NCI-H2107 treated with DMSO at 0.1 percent for 48 hours (cell line): ENCODE measurements around the gene FABP7.

ENCODE experiments used
- DNase-seq: peaks from one replicate; lab custom pipeline; 2025; ENCODE audit not compliant: unreplicated experiment; lab: John Stamatoyannopoulos, UW

FABP7 gene

GRCh38 chr6:122792766-122793165 lies 13.2 kb downstream of the FABP7 start:
- no peak for DNase-seq

GRCh38 chr6:122797537-122797936 lies 18.0 kb downstream of the FABP7 start:
- no peak for DNase-seq

- DNase-seq: peak; percentile 11
These were observed 18.7 kb downstream of the FABP7 start for GRCh38 chr6:122798099-122798641.

GRCh38 chr6:122799140-122799745 lies 19.7 kb downstream of the FABP7 start:
- DNase-seq: no peak

GRCh38 chr6:122799916-122800686 lies 20.6 kb downstream of the FABP7 start:
- no peak for DNase-seq

- no peak for DNase-seq
These were observed 21.4 kb downstream of the FABP7 start for GRCh38 chr6:122800906-122801305.

GRCh38 chr6:122801397-122801796 lies 21.9 kb downstream of the FABP7 start:
- DNase-seq: no peak

GRCh38 chr6:122803171-122803661 lies 23.7 kb downstream of the FABP7 start:
- DNase-seq: no peak

- DNase-seq: no peak
These were observed 25.5 kb downstream of the FABP7 start for GRCh38 chr6:122804962-122805485.

GRCh38 chr6:122806291-122806690 lies 26.8 kb downstream of the FABP7 start:
- DNase-seq: no peak

GRCh38 chr6:122808121-122808885 lies 28.8 kb downstream of the FABP7 start:
- no peak for DNase-seq

- no peak for DNase-seq
These were observed 29.5 kb downstream of the FABP7 start for GRCh38 chr6:122809001-122809400.

GRCh38 chr6:122809691-122810090 lies 30.2 kb downstream of the FABP7 start:
- no peak for DNase-seq

GRCh38 chr6:122810189-122810588 lies 30.7 kb downstream of the FABP7 start:
- DNase-seq: no peak

GRCh38 chr6:122817358-122817757 lies 37.8 kb downstream of the FABP7 start:
- no peak for DNase-seq

- DNase-seq: no peak
These were observed 38.2 kb downstream of the FABP7 start for GRCh38 chr6:122817766-122818165.

- DNase-seq: peak; percentile 36
These were observed 39.4 kb downstream of the FABP7 start for GRCh38 chr6:122818866-122819265.

GRCh38 chr6:122821095-122821494 lies 41.6 kb downstream of the FABP7 start:
- DNase-seq: no peak

- no peak for DNase-seq
These were observed 45.6 kb downstream of the FABP7 start for GRCh38 chr6:122825163-122825562.

GRCh38 chr6:122829456-122829855 lies 49.9 kb downstream of the FABP7 start:
- no peak for DNase-seq

GRCh38 chr6:122831511-122831910 lies 52.0 kb downstream of the FABP7 start:
- no peak for DNase-seq
